Muscle layer of colon (tissue), 2 donors: ENCODE data around the gene DDX54.

Experiments used
- H3K27ac ChIP-seq: one replicate; pipeline ENCODE4 v1.7.0; 2013; ENCODE audit warnings: low read depth, mild to moderate bottlenecking, low read length, moderate library complexity
- H3K27me3 ChIP-seq, 2 donors: one replicate each; pipeline ENCODE4 v1.7.0; 2013; ENCODE audit warnings: low read length in 2 of 2, mild to moderate bottlenecking in 2 of 2; ENCODE audit not compliant: insufficient read depth in 2 of 2, control insufficient read depth in 1 of 2
- H3K36me3 ChIP-seq: one replicate; pipeline ENCODE4 v1.7.0; 2013; ENCODE audit warnings: mild to moderate bottlenecking, low read length; ENCODE audit not compliant: insufficient read depth
- H3K4me1 ChIP-seq: one replicate; pipeline ENCODE4 v1.7.0; 2013; ENCODE audit warnings: mild to moderate bottlenecking, low read length; ENCODE audit not compliant: insufficient read depth
- H3K4me3 ChIP-seq, 2 donors: one replicate each; pipeline ENCODE4 v1.7.0; 2013; ENCODE audit warnings: low read length in 2 of 2, low read depth in 1 of 2, mild to moderate bottlenecking in 1 of 2, moderate library complexity in 1 of 2
- H3K9ac ChIP-seq: one replicate; pipeline ENCODE4 v1.7.0; 2013; ENCODE audit warnings: low read length
- H3K9me3 ChIP-seq: one replicate; pipeline ENCODE4 v1.7.0; 2013; ENCODE audit warnings: mild to moderate bottlenecking, low read length
- donor health status: abdominal sarcoma.
- donor health status: Adenocarcinoma of cecum.

DDX54 gene

GRCh38 chr12:113226696-113227568 lies 41.7 kb upstream of the DDX54 start:
- Histone ChIP-seq H3K9ac (no peak overlapping the region), H3K27me3 (no peaks in the 10 kb centered on the region), H3K4me1 (peaks cover 21% of the 10 kb centered on the region), H3K9me3 (no peaks in the 10 kb centered on the region), H3K27ac (no peak overlapping the region), H3K4me3 (no peak overlapping the region), H3K36me3 (peaks cover 47% of the 10 kb centered on the region)

GRCh38 chr12:113224955-113225354 lies 39.7 kb upstream of the DDX54 start:
- H3K4me3 ChIP-seq, result no peak overlapping the region
- H3K4me1 ChIP-seq, result peaks cover 22% of the 10 kb centered on the region
- no peaks in the 10 kb centered on the region for H3K27me3 ChIP-seq
- peaks cover 29% of the 10 kb centered on the region for H3K36me3 ChIP-seq
- H3K9me3 ChIP-seq, result no peaks in the 10 kb centered on the region
- no peak overlapping the region for H3K9ac ChIP-seq
- H3K27ac ChIP-seq, result no peak overlapping the region

- H3K4me3 ChIP-seq, result peak overlapping the region in 1 of 2 donors; percentile 95
- peaks cover 14% of the 10 kb centered on the region for H3K36me3 ChIP-seq
- H3K27ac ChIP-seq, result peak overlapping the region; percentile 95
- H3K9me3 ChIP-seq, result no peaks in the 10 kb centered on the region
- H3K27me3 ChIP-seq, result no peaks in the 10 kb centered on the region
- peaks cover 22% of the 10 kb centered on the region for H3K4me1 ChIP-seq
- H3K9ac ChIP-seq, result peak overlapping the region; percentile 54
These were observed 37.7 kb upstream of the DDX54 start for GRCh38 chr12:113222730-113223531.

GRCh38 chr12:113221997-113222729 lies 36.9 kb upstream of the DDX54 start:
- Histone ChIP-seq H3K4me1 (peaks cover 22% of the 10 kb centered on the region), H3K9me3 (no peaks in the 10 kb centered on the region)

DNA sequence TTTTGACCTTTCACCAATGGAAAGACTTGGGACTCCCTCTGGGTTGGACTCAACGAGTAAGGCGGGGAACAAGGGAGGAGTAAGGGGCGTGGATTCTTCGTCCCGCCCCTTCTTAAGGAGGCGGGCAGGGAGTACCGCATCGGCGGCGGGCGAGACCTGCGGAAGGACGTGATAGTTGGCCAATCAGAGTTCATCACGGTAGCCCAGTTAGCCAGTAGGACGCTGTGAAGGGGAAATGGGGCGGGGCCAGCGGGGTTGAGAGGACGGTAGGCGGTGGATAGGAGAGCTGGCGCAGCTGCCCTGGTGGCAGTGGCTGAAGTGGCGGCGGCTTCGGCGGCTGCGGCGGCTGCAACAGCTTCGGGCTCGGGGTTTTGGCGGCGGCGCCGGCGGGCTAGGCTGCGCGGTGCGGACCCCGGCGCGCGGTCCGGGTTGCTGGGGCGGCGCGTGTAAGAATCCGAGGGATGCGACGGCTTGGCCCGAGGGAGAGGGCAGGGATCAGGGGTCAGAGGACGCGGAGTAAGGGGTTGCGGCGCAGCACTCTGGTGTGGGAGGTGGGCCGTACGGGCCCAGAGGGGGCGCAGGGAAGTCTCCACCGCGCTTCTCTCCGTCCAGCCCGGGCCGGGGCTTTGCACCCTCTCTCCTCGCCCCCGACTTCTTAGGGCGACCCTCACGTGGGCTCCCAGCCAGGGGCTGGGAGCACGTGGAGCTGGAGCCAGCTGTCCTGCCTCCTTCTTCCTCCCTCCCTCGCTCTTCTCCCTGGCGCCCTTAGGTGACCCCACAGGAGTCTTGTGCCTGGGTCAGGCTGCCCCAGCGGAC lies 36.1 kb upstream of the DDX54 start, which contains the start of gene TPCN1:
TSS of gene TPCN1 (plus strand) at position 284 of the 816 bp plus-strand sequence. CDS start 5,389 bp downstream, outside the sequence.
- Histone ChIP-seq H3K9ac (peak within 1 kb of the TSS; percentile 54), H3K36me3 (no peaks in the 10 kb centered on the region), H3K9me3 (no peaks in the 10 kb centered on the region), H3K4me3 (peak within 1 kb of the TSS; percentile 78 to 95), H3K4me1 (peaks cover 22% of the 10 kb centered on the region), H3K27ac (peak within 1 kb of the TSS; percentile 95), H3K27me3 (no peaks in the 10 kb centered on the region)

More at GRCh38 chr12:113221997-113222729, 36.9 kb upstream of the DDX54 start:
- peak overlapping the region; percentile 66 to 95 for H3K4me3 ChIP-seq
- H3K9ac ChIP-seq, result peak overlapping the region; percentile 54
- H3K27me3 ChIP-seq, result no peaks in the 10 kb centered on the region
- peaks cover 7% of the 10 kb centered on the region for H3K36me3 ChIP-seq
- H3K27ac ChIP-seq, result peak overlapping the region; percentile 95

- no peaks in the 10 kb centered on the region for H3K27me3 ChIP-seq
- peak overlapping the region; percentile 39 for H3K9ac ChIP-seq
- no peaks in the 10 kb centered on the region for H3K36me3 ChIP-seq
- peaks cover 22% of the 10 kb centered on the region for H3K4me1 ChIP-seq
- H3K27ac ChIP-seq, result peak overlapping the region; percentile 35
- no peaks in the 10 kb centered on the region for H3K9me3 ChIP-seq
- H3K4me3 ChIP-seq, result peak overlapping the region; percentile 78
These were observed 35.4 kb upstream of the DDX54 start for GRCh38 chr12:113220593-113221180.

DNA sequence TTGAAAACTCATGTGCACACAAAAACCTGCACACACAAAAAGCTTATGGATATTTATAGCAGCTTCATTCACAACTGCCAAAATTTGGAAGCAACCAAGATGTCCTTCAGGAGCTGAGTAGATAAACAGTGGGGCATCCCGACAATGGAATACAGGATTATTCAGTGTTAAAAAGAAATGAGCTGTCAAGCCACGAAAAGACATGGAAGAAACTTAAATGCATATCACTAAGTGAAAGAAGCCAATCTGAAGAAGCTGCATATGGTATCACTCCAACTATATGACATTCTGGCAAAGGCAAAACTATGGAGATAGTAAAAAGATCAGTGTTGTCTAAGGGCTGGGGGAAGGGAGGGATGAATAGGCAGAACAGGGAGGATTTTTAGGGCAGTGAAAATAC lies 30.7 kb upstream of the DDX54 start:
- Histone ChIP-seq H3K9ac (no peak overlapping the region), H3K4me1 (no peaks in the 10 kb centered on the region), H3K27ac (no peak overlapping the region), H3K36me3 (no peaks in the 10 kb centered on the region), H3K4me3 (no peak overlapping the region), H3K9me3 (no peaks in the 10 kb centered on the region), H3K27me3 (no peaks in the 10 kb centered on the region)

- Histone ChIP-seq H3K27me3 (no peaks in the 10 kb centered on the region), H3K4me1 (no peaks in the 10 kb centered on the region), H3K27ac (peak overlapping the region; percentile 29), H3K4me3 (no peak overlapping the region), H3K36me3 (no peaks in the 10 kb centered on the region), H3K9ac (no peak overlapping the region), H3K9me3 (no peaks in the 10 kb centered on the region)
These were observed 29.7 kb upstream of the DDX54 start for GRCh38 chr12:113214895-113215400.

DNA sequence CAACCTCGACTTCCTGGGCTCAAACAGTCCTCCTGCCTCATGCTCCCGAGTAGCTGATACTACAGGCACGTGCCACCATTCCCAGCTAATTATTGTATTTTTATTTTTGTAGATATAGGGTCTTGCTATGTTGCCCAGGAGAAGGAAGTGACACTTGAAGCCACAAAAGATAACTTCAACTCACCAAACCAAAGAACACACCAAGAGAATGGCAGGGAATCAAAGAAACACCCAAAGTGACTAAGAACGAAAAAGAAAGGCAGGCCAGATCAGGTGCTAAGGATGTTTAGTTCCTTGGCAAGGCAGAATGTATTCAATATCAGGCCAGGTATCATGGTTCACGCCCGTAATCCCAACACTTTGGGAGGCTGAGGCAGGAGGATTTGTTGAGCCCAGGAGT lies 25.9 kb upstream of the DDX54 start:
- no peaks in the 10 kb centered on the region for H3K27me3 ChIP-seq
- H3K27ac ChIP-seq, result no peak overlapping the region
- no peak overlapping the region for H3K9ac ChIP-seq
- H3K4me1 ChIP-seq, result no peaks in the 10 kb centered on the region
- H3K4me3 ChIP-seq, result no peak overlapping the region
- H3K9me3 ChIP-seq, result no peaks in the 10 kb centered on the region
- H3K36me3 ChIP-seq, result no peaks in the 10 kb centered on the region
